B cell (primary cell): Measurements from ENCODE around the gene BEND5. TPM values are rescaled to one million over a fixed set of nuclear protein-coding genes. Genes with fewer than 3 reads are reported as not detected.

Experiments used
- ATAC-seq: fragments of 200-7000 bp; cut with Tn5 transposase; one replicate; pipeline ENCODE4 v1.10.0; 2021; ENCODE audit warnings: low read depth, mild to moderate bottlenecking, moderate number of reproducible peaks, moderate library complexity
- CTCF ChIA-PET: fragments of 350-600 bp; sonication (Branson Sonifier 250); formaldehyde crosslinking; loops from one replicate; lab custom pipeline; 2021; ENCODE audit warnings: antibody characterized with exemption, inconsistent platforms; lab: Charles Lee
- POLR2A ChIA-PET: fragments of 350-600 bp; sonication (Branson Sonifier 250); formaldehyde crosslinking; loops from one replicate; lab custom pipeline; 2021; ENCODE audit warnings: antibody characterized with exemption; lab: Charles Lee
- DNase-seq: peaks from one replicate; pipeline ENCODE4 v3.0.0; 2013
- H2AFZ ChIP-seq: 2 replicates; pipeline ENCODE4 v1.6.1; 2012; ENCODE audit warnings: mild to moderate bottlenecking, low read depth, low read length; ENCODE audit not compliant: insufficient read depth, poor library complexity, severe bottlenecking
- H3K27ac ChIP-seq, 2 donors: 1 replicate in 1 of 2; 2 replicates in 1 of 2; pipeline ENCODE4 v1.5.1; 2012 to 2013; ENCODE audit warnings: low read length in 2 of 2, mild to moderate bottlenecking in 2 of 2, moderate library complexity in 1 of 2
- H3K27me3 ChIP-seq, 4 experiments: fragments of 200-600 bp in 1 of 4; sonication (generic) in 1 of 4; replicated peaks in 1 of 4; 1 replicate in 2 of 4; 2 replicates in 2 of 4; pipeline versions ENCODE4 v1.6.1 to v1.7.0; 2013 to 2016; ENCODE audit warnings: low read length in 3 of 4, mild to moderate bottlenecking in 2 of 4, mixed read lengths in 1 of 4, moderate library complexity in 1 of 4; ENCODE audit not compliant: insufficient read depth in 4 of 4, control insufficient read depth in 3 of 4; ENCODE audit errors: control extremely low read depth in 1 of 4
- H3K36me3 ChIP-seq, 2 experiments: replicated peaks in 1 of 2; 1 replicate in 1 of 2; 2 replicates in 1 of 2; pipeline versions ENCODE4 v1.6.1 to v1.7.1; 2013; ENCODE audit warnings: low read length in 1 of 2; ENCODE audit not compliant: insufficient read depth in 2 of 2, control insufficient read depth in 1 of 2; ENCODE audit errors: control extremely low read depth in 1 of 2, extremely low read depth in 1 of 2
- H3K4me1 ChIP-seq, 2 donors: fragments of 200-600 bp in 1 of 2; sonication (generic) in 1 of 2; 1 replicate in 1 of 2; 2 replicates in 1 of 2; pipeline versions ENCODE4 v1.5.1 to v1.6.1; 2013 to 2017; ENCODE audit warnings: low read length in 2 of 2; ENCODE audit not compliant: control insufficient read depth in 2 of 2, insufficient read depth in 2 of 2
- H3K4me2 ChIP-seq: replicated peaks from 2 replicates; pipeline ENCODE3; 2012; ENCODE audit warnings: mild to moderate bottlenecking, low read depth, low read length; ENCODE audit not compliant: poor library complexity, severe bottlenecking
- H3K4me3 ChIP-seq, 5 experiments: fragments of 200-600 bp in 1 of 5; sonication (generic) in 1 of 5; 1 replicate in 3 of 5; 2 replicates in 2 of 5; pipeline versions ENCODE4 v1.5.1 to v1.7.0; 2011 to 2016; ENCODE audit warnings: low read length in 4 of 5, mild to moderate bottlenecking in 4 of 5, low read depth in 2 of 5, control low read depth in 1 of 5, moderate library complexity in 1 of 5; ENCODE audit not compliant: insufficient read depth in 1 of 5; ENCODE audit errors: control extremely low read depth in 1 of 5, extremely low read depth in 1 of 5
- H3K79me2 ChIP-seq: fragments of 200-600 bp; sonication (generic); one replicate; pipeline ENCODE4 v1.6.0; 2016; ENCODE audit warnings: low read length; ENCODE audit not compliant: control insufficient read depth, insufficient read depth
- H3K9ac ChIP-seq: fragments of 200-600 bp; sonication (generic); 2 replicates; pipeline ENCODE4 v1.6.1; 2017; ENCODE audit warnings: mild to moderate bottlenecking, low read length, moderate library complexity
- H3K9me3 ChIP-seq, 3 donors: one replicate each; pipeline versions ENCODE4 v1.6.1 to v1.7.1; 2013; ENCODE audit warnings: low read length in 2 of 3; ENCODE audit not compliant: control insufficient read depth in 2 of 3, insufficient read depth in 1 of 3; ENCODE audit errors: control extremely low read depth in 1 of 3
- H4K20me1 ChIP-seq: 2 replicates; pipeline ENCODE4 v1.6.0; 2012; ENCODE audit warnings: mild to moderate bottlenecking, low read length; ENCODE audit not compliant: insufficient read depth, control insufficient read depth, poor library complexity, severe bottlenecking
- H3K27ac Mint-ChIP-seq: one replicate; pipeline ENCODE4 v1.8.0; 2021; ENCODE audit warnings: mixed read lengths
- H3K27me3 Mint-ChIP-seq: one replicate; pipeline ENCODE4 v1.8.0; 2021; ENCODE audit warnings: mixed read lengths
- H3K4me1 Mint-ChIP-seq: one replicate; pipeline ENCODE4 v1.8.0; 2021; ENCODE audit warnings: mixed read lengths
- H3K4me3 Mint-ChIP-seq: one replicate; pipeline ENCODE4 v1.8.0; 2021; ENCODE audit warnings: mixed read lengths
- H3K9me3 Mint-ChIP-seq: one replicate; pipeline ENCODE4 v1.8.0; 2022; ENCODE audit warnings: mixed read lengths; ENCODE audit not compliant: insufficient read depth
- EZH2 ChIP-seq: IDR thresholded peaks from 2 replicates; pipeline ENCODE4 v1.6.1; 2012; ENCODE audit warnings: borderline replicate concordance, low read depth, mild to moderate bottlenecking, moderate library complexity, low read length; ENCODE audit not compliant: insufficient read depth, poor library complexity, severe bottlenecking
- WGBS: methylation state at CpG from one replicate; pipeline ENCODE4 v1.1.5; 2013; ENCODE audit warnings: missing lambda C conversion rate; ENCODE audit not compliant: insufficient coverage; 5-methylcytosine and 5-hydroxymethylcytosine counted together
- intact Hi-C: fragments of 100-400 bp; cut with micrococcal nuclease; formaldehyde crosslinking; loops from one replicate; pipeline ENCODE4 v1.10.0; 2022
- polyA plus RNA-seq: library from polyadenylated mRNA; depleted of rRNA; stranded (reverse); fragments of >200 nt; gene quantifications from 2 replicates; pipeline ENCODE4 v1.2.3, GENCODE V29; 2012
- total RNA-seq, 2 donors: library from RNA; stranded (reverse); fragments of 120-200 nt in 1 of 2; gene quantifications; 1 replicate in 1 of 2; 2 replicates in 1 of 2; pipeline versions ENCODE4 v1.2.3 to v1.2.4, GENCODE V29; 2013 to 2022
- TF ChIP-seq, protein P1 (sequence below): fragments of 200-600 bp; IDR thresholded peaks from one replicate; pipeline ENCODE4 v1.8.0; 2022; ENCODE audit warnings: antibody characterized with exemption, mild to moderate bottlenecking

Gene BEND5
- total and polyA plus RNA-seq, 2 donors (not counting 1 experiment from before 2014, with no cell fraction given), result 19.5 to 19.7 TPM

DNA sequence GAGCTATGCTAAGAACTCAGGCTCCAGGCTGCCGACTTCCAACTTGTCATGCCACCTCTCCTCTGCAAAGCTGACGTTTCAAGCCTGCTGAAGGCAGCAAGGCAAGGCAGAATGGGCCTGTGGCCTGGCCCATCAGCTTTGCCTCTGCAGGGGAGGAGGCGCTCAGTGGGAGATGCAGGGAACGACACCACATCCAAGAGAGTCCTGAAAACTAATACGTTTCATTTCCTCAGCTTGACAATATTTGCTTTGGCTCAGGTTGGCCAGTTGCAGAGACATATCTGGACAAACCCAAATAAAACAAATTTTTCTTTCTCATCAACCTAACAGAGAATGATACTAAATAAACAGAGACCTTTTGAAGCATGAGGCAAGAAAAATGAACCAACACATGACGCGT is 35.3 kb downstream of the BEND5 start:
- CTCF ChIA-PET, result interaction anchor here (1.4 kb wide), 1 partner anchor 45 kb away, joined by 3 read pairs; no protein-coding TSS in a partner anchor
- H3K4me3 Mint-ChIP-seq, result no peak overlapping the region
- Histone ChIP-seq H3K79me2 (peaks cover 80% of the 10 kb centered on the region), H3K36me3 (peaks cover 13 to 94% of the 10 kb centered on the region in 2 experiments), H3K4me2 (no peak overlapping the region), H4K20me1 (peaks cover 86% of the 10 kb centered on the region), H3K4me3 (no peak overlapping the region), H3K27me3 (no peaks in the 10 kb centered on the region), H2AFZ (no peak overlapping the region), H3K4me1 (no peaks in the 10 kb centered on the region), H3K27ac (no peak overlapping the region), H3K9ac (no peak overlapping the region), H3K9me3 (no peaks in the 10 kb centered on the region)
- no peak overlapping the region for H3K27ac Mint-ChIP-seq
- H3K4me1 Mint-ChIP-seq, result peaks cover 5% of the 10 kb centered on the region
- ATAC-seq (no peak), DNase-seq (no peak)
- 97% methylated on average over 7 of the region's 7 CpGs for WGBS
- POLR2A ChIA-PET, result no interaction called here
- intact Hi-C loops, result no loop called here
- H3K9me3 Mint-ChIP-seq, result no peaks in the 10 kb centered on the region
- no peaks in the 10 kb centered on the region for H3K27me3 Mint-ChIP-seq
- no peak for TF ChIP-seq EZH2
- TF ChIP-seq, protein P1, sequence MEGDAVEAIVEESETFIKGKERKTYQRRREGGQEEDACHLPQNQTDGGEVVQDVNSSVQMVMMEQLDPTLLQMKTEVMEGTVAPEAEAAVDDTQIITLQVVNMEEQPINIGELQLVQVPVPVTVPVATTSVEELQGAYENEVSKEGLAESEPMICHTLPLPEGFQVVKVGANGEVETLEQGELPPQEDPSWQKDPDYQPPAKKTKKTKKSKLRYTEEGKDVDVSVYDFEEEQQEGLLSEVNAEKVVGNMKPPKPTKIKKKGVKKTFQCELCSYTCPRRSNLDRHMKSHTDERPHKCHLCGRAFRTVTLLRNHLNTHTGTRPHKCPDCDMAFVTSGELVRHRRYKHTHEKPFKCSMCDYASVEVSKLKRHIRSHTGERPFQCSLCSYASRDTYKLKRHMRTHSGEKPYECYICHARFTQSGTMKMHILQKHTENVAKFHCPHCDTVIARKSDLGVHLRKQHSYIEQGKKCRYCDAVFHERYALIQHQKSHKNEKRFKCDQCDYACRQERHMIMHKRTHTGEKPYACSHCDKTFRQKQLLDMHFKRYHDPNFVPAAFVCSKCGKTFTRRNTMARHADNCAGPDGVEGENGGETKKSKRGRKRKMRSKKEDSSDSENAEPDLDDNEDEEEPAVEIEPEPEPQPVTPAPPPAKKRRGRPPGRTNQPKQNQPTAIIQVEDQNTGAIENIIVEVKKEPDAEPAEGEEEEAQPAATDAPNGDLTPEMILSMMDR, result no peak

- 100% methylated on average over 1 of the region's 3 CpGs for WGBS
- ChIA-PET POLR2A (no interaction called here), CTCF (interaction anchor here (2.2 kb wide), 1 partner anchor 77 kb away, joined by 8 read pairs; no protein-coding TSS in a partner anchor)
- peaks cover 80% of the 10 kb centered on the region for H3K79me2 ChIP-seq
- intact Hi-C loops, result no loop called here
- H2AFZ ChIP-seq, result no peak overlapping the region
- H3K9me3 ChIP-seq, result no peaks in the 10 kb centered on the region
- DNase-seq (no peak), ATAC-seq (no peak)
- peaks cover 5% of the 10 kb centered on the region for H3K4me1 Mint-ChIP-seq
- H3K36me3 ChIP-seq, result peaks cover 16 to 94% of the 10 kb centered on the region in 2 experiments
- H3K27ac ChIP-seq, result no peak overlapping the region
- no peak for TF ChIP-seq EZH2
- TF ChIP-seq, protein P1, result no peak
- no peaks in the 10 kb centered on the region for H3K27me3 ChIP-seq
- H3K4me1 ChIP-seq, result no peaks in the 10 kb centered on the region
- H3K27ac Mint-ChIP-seq, result no peak overlapping the region
- no peak overlapping the region for H3K4me2 ChIP-seq
- no peaks in the 10 kb centered on the region for H3K9me3 Mint-ChIP-seq
- H3K27me3 Mint-ChIP-seq, result no peaks in the 10 kb centered on the region
- H4K20me1 ChIP-seq, result peaks cover 90% of the 10 kb centered on the region
- H3K4me3 Mint-ChIP-seq, result no peak overlapping the region
- no peak overlapping the region for H3K9ac ChIP-seq
- H3K4me3 ChIP-seq, result no peak overlapping the region
Observed at GRCh38 chr1:48740621-48741020, 36.1 kb downstream of the BEND5 start.
